Heart left ventricle (tissue), 13 donors: ENCODE results near the gene ANAPC5.

Experiments used
- POLR2A ChIP-seq, 2 donors: fragments of 450-650 bp; IDR thresholded peaks; one replicate each; pipeline ENCODE4 v1.6.1; 2017; ENCODE audit warnings: antibody characterized with exemption in 2 of 2, mild to moderate bottlenecking in 2 of 2, moderate library complexity in 2 of 2
- TF ChIP-seq, protein P1 (sequence below), 12 donors: fragments of 200-600 bp; sonication (generic) in 4 of 12; IDR thresholded peaks; one replicate each; pipeline versions ENCODE4 v1.5.0 to v1.8.0; 2018 to 2022; ENCODE audit warnings: antibody characterized with exemption in 12 of 12, mild to moderate bottlenecking in 5 of 12
- donor health status: ischemic (EF 13 %, LVEDD 7.1; RV severe dilation, severe dysfunction).
- donor health status: DM: no; HTN: yes; CAD: no.
- donor health status: DM: no; HTN: no; CAD: no.
- donor health status: ischemic (EF 25% LVEDD 6.9; RV normal size, moderate dysfunction).
- donor health status: ischemic (EF 25% LVEDD 5.7; RV mildly dilated, moderate dysfunction).
- donor health status: ischemic (EF 35%, LVEDD 5.7; RV mildly dilated, moderate dysfunction).
- donor health status: nonischemic (EF 11% LVEDD 7.7; RV severe dilation, severe dysfunction).
- donor health status: DM: yes; HTN: yes; CAD: no.
- donor health status: PGD.
- donor health status: ischemic (EF 29% LVEDD 5.4; RV normal size, mild dysfunction).
- donor health status: nonischemic (EF 23%, LVEDD 6.1; RV moderate dilation, normal function).

DNA sequence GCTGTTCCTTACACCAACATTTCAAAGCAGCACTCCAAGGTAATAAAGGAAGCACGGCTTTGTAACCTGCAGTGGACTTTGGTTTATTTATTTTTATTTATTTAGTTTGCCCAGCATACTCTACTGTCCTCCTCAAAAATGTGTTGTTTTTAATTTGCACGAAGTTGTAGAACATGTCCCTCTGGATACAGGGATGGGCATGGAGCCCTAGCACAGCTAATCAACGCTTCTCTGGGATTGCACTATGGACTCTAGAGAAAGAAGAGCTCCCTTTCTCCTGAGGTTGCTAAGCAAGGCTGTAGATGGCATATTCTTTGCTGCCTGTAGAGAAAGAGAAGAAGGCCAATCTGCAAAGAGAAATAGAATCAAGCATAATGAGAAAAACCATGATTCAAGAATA lies 5.9 kb upstream of the ANAPC5 start:
- no peak for TF ChIP-seq POLR2A (IDR thresholded peaks at IDR 0.05)
- TF ChIP-seq, protein P1, sequence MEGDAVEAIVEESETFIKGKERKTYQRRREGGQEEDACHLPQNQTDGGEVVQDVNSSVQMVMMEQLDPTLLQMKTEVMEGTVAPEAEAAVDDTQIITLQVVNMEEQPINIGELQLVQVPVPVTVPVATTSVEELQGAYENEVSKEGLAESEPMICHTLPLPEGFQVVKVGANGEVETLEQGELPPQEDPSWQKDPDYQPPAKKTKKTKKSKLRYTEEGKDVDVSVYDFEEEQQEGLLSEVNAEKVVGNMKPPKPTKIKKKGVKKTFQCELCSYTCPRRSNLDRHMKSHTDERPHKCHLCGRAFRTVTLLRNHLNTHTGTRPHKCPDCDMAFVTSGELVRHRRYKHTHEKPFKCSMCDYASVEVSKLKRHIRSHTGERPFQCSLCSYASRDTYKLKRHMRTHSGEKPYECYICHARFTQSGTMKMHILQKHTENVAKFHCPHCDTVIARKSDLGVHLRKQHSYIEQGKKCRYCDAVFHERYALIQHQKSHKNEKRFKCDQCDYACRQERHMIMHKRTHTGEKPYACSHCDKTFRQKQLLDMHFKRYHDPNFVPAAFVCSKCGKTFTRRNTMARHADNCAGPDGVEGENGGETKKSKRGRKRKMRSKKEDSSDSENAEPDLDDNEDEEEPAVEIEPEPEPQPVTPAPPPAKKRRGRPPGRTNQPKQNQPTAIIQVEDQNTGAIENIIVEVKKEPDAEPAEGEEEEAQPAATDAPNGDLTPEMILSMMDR (IDR thresholded peaks at IDR 0.05): no peak
